ENCODE measurements around the gene UCHL1.
"Not testable (repeated sequence)": the region's sequence is repeated elsewhere in the genome, so short reads cannot be mapped to it uniquely, and the experiment has no call there.

Gene UCHL1

GRCh38 chr4:41269682-41270081 lies 13.0 kb downstream of the UCHL1 start:
- peaks cover 23% of the 10 kb centered on the region for H3K36me3 ChIP-seq (ENCODE audit: control insufficient read depth, insufficient read depth, low read length, severe bottlenecking)
- no peak for DNase-seq (ENCODE audit: low read depth)
- no peaks in the 10 kb centered on the region for H3K9me3 ChIP-seq (ENCODE audit: control insufficient read depth, low read length)
- no peak overlapping the region for H3K4me3 ChIP-seq (ENCODE audit: low read length)
- no peak overlapping the region for H3K9ac ChIP-seq (ENCODE audit: low read length)
- no peaks in the 10 kb centered on the region for H3K4me1 ChIP-seq (ENCODE audit: control insufficient read depth, insufficient read depth, low read length)
- H3K27me3 ChIP-seq (replicated peaks; ENCODE audit: control insufficient read depth, insufficient read depth, low read length): no peaks in the 10 kb centered on the region

- H3K36me3 ChIP-seq (ENCODE audit: control insufficient read depth, insufficient read depth, low read length, severe bottlenecking); H3K27me3 ChIP-seq (replicated peaks; ENCODE audit: control insufficient read depth, insufficient read depth, low read length); H3K4me3 ChIP-seq (ENCODE audit: low read length); H3K9ac ChIP-seq (ENCODE audit: low read length); H3K4me1 ChIP-seq (ENCODE audit: control insufficient read depth, insufficient read depth, low read length); DNase-seq (ENCODE audit: low read depth); H3K9me3 ChIP-seq (ENCODE audit: control insufficient read depth, low read length): not testable (repeated sequence)
Observed at GRCh38 chr4:41275931-41276330, 19.2 kb downstream of the UCHL1 start.

GRCh38 chr4:41280010-41280409 lies 23.3 kb downstream of the UCHL1 start:
- no peak for DNase-seq (ENCODE audit: low read depth)
- Histone ChIP-seq H3K9ac (ENCODE audit: low read length) (no peak overlapping the region), H3K36me3 (ENCODE audit: control insufficient read depth, insufficient read depth, low read length, severe bottlenecking) (no peaks in the 10 kb centered on the region), H3K9me3 (ENCODE audit: control insufficient read depth, low read length) (no peaks in the 10 kb centered on the region), H3K4me1 (ENCODE audit: control insufficient read depth, insufficient read depth, low read length) (no peaks in the 10 kb centered on the region), H3K4me3 (ENCODE audit: low read length) (no peak overlapping the region), H3K27me3 (replicated peaks; ENCODE audit: control insufficient read depth, insufficient read depth, low read length) (no peaks in the 10 kb centered on the region)

DNA sequence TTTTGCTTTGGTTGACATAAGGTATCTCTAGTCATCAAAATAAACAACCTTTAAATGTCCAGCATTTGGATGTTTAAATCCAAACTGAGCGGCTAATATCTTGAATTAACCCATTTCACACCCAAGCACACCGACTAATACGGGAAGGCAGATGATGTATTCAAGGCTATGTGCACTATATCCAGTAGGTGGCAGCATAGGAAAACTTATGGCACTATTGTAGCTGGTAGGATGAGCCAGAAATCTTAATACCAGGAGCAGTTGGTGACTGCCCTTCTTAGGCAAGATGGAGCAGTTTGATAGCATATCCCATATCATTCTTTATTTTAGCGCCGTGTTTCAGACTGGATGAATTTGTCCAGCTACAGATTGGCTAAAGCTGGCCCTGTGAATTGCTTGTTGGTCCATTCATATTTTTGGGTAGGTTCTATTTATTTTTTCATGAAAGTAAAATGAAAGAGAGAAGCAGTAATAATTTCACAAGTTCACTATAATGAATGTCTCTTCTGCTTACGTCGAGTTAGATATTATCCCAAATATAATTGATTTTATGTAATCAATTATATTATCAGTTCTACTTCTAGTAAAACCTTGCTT lies 24.4 kb downstream of the UCHL1 start:
- Histone ChIP-seq H3K4me1 (ENCODE audit: control insufficient read depth, insufficient read depth, low read length) (peaks cover 6% of the 10 kb centered on the region), H3K36me3 (ENCODE audit: control insufficient read depth, insufficient read depth, low read length, severe bottlenecking) (no peaks in the 10 kb centered on the region), H3K9ac (ENCODE audit: low read length) (no peak overlapping the region), H3K27me3 (replicated peaks; ENCODE audit: control insufficient read depth, insufficient read depth, low read length) (no peaks in the 10 kb centered on the region), H3K4me3 (ENCODE audit: low read length) (no peak overlapping the region), H3K9me3 (ENCODE audit: control insufficient read depth, low read length) (no peaks in the 10 kb centered on the region)
- peak; percentile 92 for DNase-seq (ENCODE audit: low read depth)

GRCh38 chr4:41282366-41282765 lies 25.6 kb downstream of the UCHL1 start:
- H3K27me3 ChIP-seq (replicated peaks; ENCODE audit: control insufficient read depth, insufficient read depth, low read length): no peaks in the 10 kb centered on the region

DNA sequence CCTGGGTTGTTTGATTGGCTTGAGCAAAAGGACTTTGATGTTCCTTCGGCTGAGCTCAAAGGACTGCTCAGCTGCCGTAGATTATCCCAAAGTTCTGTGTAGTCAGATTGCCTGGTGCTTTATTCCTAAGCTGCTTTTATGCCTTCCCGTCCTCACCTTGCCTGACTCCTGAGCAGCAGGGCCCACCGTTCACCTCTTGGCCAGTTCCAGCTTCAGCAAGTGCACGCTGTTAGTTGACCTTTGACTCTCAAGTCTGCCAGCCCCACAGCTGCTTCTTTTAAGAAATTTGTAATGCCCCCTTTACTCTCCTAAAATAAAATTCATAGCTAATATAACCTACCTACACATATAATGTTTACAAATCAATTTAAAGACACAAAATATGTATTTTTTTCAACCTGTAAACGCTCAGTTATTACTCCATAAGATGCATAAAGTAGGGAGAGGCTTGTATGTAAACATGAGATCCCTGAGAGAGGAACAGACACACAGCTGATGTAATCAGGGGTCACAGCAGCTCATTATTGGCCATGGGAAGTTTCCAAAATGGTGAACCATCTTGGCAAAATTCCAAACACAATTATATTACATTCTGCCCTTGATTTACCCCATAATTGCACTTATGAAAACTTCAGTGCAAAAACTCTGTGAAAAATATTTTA lies 28.6 kb downstream of the UCHL1 start:
- Histone ChIP-seq H3K36me3 (ENCODE audit: control insufficient read depth, insufficient read depth, low read length, severe bottlenecking) (no peaks in the 10 kb centered on the region), H3K27me3 (replicated peaks; ENCODE audit: control insufficient read depth, insufficient read depth, low read length) (no peaks in the 10 kb centered on the region), H3K4me1 (ENCODE audit: control insufficient read depth, insufficient read depth, low read length) (peaks cover 11% of the 10 kb centered on the region), H3K9me3 (ENCODE audit: control insufficient read depth, low read length) (no peaks in the 10 kb centered on the region), H3K4me3 (ENCODE audit: low read length) (no peak overlapping the region), H3K9ac (ENCODE audit: low read length) (no peak overlapping the region)
- DNase-seq (ENCODE audit: low read depth): peak; percentile 27

More at GRCh38 chr4:41282366-41282765, 25.6 kb downstream of the UCHL1 start:
- Histone ChIP-seq H3K4me1 (ENCODE audit: control insufficient read depth, insufficient read depth, low read length) (peaks cover 11% of the 10 kb centered on the region), H3K4me3 (ENCODE audit: low read length) (no peak overlapping the region), H3K9ac (ENCODE audit: low read length) (no peak overlapping the region), H3K36me3 (ENCODE audit: control insufficient read depth, insufficient read depth, low read length, severe bottlenecking) (no peaks in the 10 kb centered on the region), H3K9me3 (ENCODE audit: control insufficient read depth, low read length) (no peaks in the 10 kb centered on the region)
- no peak for DNase-seq (ENCODE audit: low read depth)

DNA sequence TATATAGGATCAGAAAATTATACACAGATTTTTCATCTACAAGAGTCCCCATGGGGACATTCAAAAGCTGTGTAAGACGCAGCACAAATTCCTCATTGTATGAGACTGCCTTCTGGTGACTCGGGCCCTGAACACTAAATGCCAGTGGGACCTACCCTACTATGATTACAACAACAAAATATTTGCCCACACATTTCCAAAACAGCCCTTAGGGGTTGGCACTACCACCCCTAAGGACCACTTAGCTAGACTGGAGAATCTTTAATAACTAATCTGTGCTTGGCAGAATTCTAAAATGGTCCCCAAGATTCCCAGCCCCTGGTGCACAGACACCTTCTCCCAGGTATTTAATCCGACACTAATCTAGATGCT lies 29.1 kb downstream of the UCHL1 start:
- no peak overlapping the region for H3K9ac ChIP-seq (ENCODE audit: low read length)
- H3K4me1 ChIP-seq (ENCODE audit: control insufficient read depth, insufficient read depth, low read length): peaks cover 11% of the 10 kb centered on the region
- H3K27me3 ChIP-seq (replicated peaks; ENCODE audit: control insufficient read depth, insufficient read depth, low read length): no peaks in the 10 kb centered on the region
- no peaks in the 10 kb centered on the region for H3K9me3 ChIP-seq (ENCODE audit: control insufficient read depth, low read length)
- H3K4me3 ChIP-seq (ENCODE audit: low read length): no peak overlapping the region
- H3K36me3 ChIP-seq (ENCODE audit: control insufficient read depth, insufficient read depth, low read length, severe bottlenecking): no peaks in the 10 kb centered on the region
- DNase-seq (ENCODE audit: low read depth): no peak

DNA sequence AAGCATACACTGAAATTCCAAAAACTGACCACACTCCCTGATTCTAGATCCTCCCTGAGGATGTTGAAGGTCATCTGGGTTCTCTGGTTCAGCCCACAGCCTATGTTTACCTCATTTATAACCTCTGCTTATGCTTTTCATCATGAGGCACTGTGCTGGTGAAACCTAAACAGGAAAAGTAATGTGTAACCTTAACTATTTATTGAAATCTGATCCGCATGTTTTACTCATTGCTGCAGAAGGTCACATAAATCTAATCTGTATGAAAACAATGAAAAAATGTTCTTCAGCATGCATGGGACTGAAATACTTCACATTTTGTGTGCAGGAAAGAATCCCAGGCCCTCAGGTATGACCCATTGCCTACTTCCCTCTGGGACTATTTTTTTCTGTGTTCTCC lies 30.3 kb downstream of the UCHL1 start:
- Histone ChIP-seq H3K36me3 (ENCODE audit: control insufficient read depth, insufficient read depth, low read length, severe bottlenecking) (no peaks in the 10 kb centered on the region), H3K4me1 (ENCODE audit: control insufficient read depth, insufficient read depth, low read length) (peaks cover 11% of the 10 kb centered on the region), H3K27me3 (replicated peaks; ENCODE audit: control insufficient read depth, insufficient read depth, low read length) (no peaks in the 10 kb centered on the region), H3K9ac (ENCODE audit: low read length) (no peak overlapping the region), H3K9me3 (ENCODE audit: control insufficient read depth, low read length) (no peaks in the 10 kb centered on the region), H3K4me3 (ENCODE audit: low read length) (no peak overlapping the region)
- DNase-seq (ENCODE audit: low read depth): peak; percentile 58

GRCh38 chr4:41287852-41288251 lies 31.1 kb downstream of the UCHL1 start:
- H3K27me3 ChIP-seq (replicated peaks; ENCODE audit: control insufficient read depth, insufficient read depth, low read length): no peaks in the 10 kb centered on the region
- no peaks in the 10 kb centered on the region for H3K9me3 ChIP-seq (ENCODE audit: control insufficient read depth, low read length)
- no peaks in the 10 kb centered on the region for H3K36me3 ChIP-seq (ENCODE audit: control insufficient read depth, insufficient read depth, low read length, severe bottlenecking)
- no peak overlapping the region for H3K9ac ChIP-seq (ENCODE audit: low read length)
- DNase-seq (ENCODE audit: low read depth): no peak
- peaks cover 11% of the 10 kb centered on the region for H3K4me1 ChIP-seq (ENCODE audit: control insufficient read depth, insufficient read depth, low read length)
- no peak overlapping the region for H3K4me3 ChIP-seq (ENCODE audit: low read length)

- no peaks in the 10 kb centered on the region for H3K9me3 ChIP-seq (ENCODE audit: control insufficient read depth, low read length)
- peaks cover 11% of the 10 kb centered on the region for H3K4me1 ChIP-seq (ENCODE audit: control insufficient read depth, insufficient read depth, low read length)
- no peak overlapping the region for H3K9ac ChIP-seq (ENCODE audit: low read length)
- no peak overlapping the region for H3K4me3 ChIP-seq (ENCODE audit: low read length)
- DNase-seq (ENCODE audit: low read depth): no peak
- H3K27me3 ChIP-seq (replicated peaks; ENCODE audit: control insufficient read depth, insufficient read depth, low read length): no peaks in the 10 kb centered on the region
- no peaks in the 10 kb centered on the region for H3K36me3 ChIP-seq (ENCODE audit: control insufficient read depth, insufficient read depth, low read length, severe bottlenecking)
Observed at GRCh38 chr4:41288254-41288653, 31.5 kb downstream of the UCHL1 start.

GRCh38 chr4:41290479-41290878 lies 33.8 kb downstream of the UCHL1 start:
- no peak for DNase-seq (ENCODE audit: low read depth)
- no peak overlapping the region for H3K9ac ChIP-seq (ENCODE audit: low read length)
- H3K36me3 ChIP-seq (ENCODE audit: control insufficient read depth, insufficient read depth, low read length, severe bottlenecking): no peaks in the 10 kb centered on the region

More at GRCh38 chr4:41290479-41290878, 33.8 kb downstream of the UCHL1 start:
- H3K9me3 ChIP-seq (ENCODE audit: control insufficient read depth, low read length): peaks cover 8% of the 10 kb centered on the region
- H3K4me3 ChIP-seq (ENCODE audit: low read length): no peak overlapping the region
- no peaks in the 10 kb centered on the region for H3K27me3 ChIP-seq (replicated peaks; ENCODE audit: control insufficient read depth, insufficient read depth, low read length)
- H3K4me1 ChIP-seq (ENCODE audit: control insufficient read depth, insufficient read depth, low read length): peaks cover 7% of the 10 kb centered on the region
